Thyroid gland (tissue), 4 donors: ENCODE measurements around the gene DLX2. TPM values are rescaled to one million over a fixed set of nuclear protein-coding genes. Genes with fewer than 3 reads are reported as not detected.
A peak's percentile ranks its signal among the peaks of the same experiment; 100 is the strongest.

Experiments
- DNase-seq, 2 donors: peaks; one replicate each; pipeline ENCODE4 v3.0.0-alpha.2; 2019
- H3K27ac ChIP-seq, 3 donors: fragments of 200-600 bp; sonication (generic); 1 replicate in 2 of 3; 2 replicates in 1 of 3; pipeline ENCODE4 v1.5.1; 2016 to 2019; ENCODE audit warnings: mild to moderate bottlenecking in 1 of 3, moderate library complexity in 1 of 3
- H3K27me3 ChIP-seq: fragments of 200-600 bp; sonication (generic); one replicate; pipeline ENCODE4 v1.5.1; 2019
- H3K36me3 ChIP-seq, 2 donors: fragments of 200-600 bp; sonication (generic); one replicate each; pipeline ENCODE4 v1.5.1; 2016 to 2019
- H3K4me1 ChIP-seq, 2 donors: fragments of 200-600 bp; sonication (generic); one replicate each; pipeline ENCODE4 v1.5.1; 2017 to 2019
- H3K4me3 ChIP-seq, 3 donors: fragments of 200-600 bp; sonication (generic); replicated peaks in 1 of 3; 1 replicate in 2 of 3; 2 replicates in 1 of 3; pipeline ENCODE4 v1.5.1; 2016; ENCODE audit warnings: mild to moderate bottlenecking in 1 of 3
- H3K9me3 ChIP-seq: fragments of 200-600 bp; sonication (generic); one replicate; pipeline ENCODE4 v1.5.1; 2017
- POLR2A ChIP-seq, 2 donors: fragments of 450-650 bp; IDR thresholded peaks; one replicate each; pipeline ENCODE4 v1.6.1; 2017; ENCODE audit warnings: antibody characterized with exemption in 2 of 2, mild to moderate bottlenecking in 2 of 2, moderate library complexity in 1 of 2
- WGBS, 2 donors: methylation state at CpG; one replicate each; pipeline ENCODE4 v1.1.5; 2017; 5-methylcytosine and 5-hydroxymethylcytosine counted together
- intact Hi-C: fragments of 100-400 bp; cut with DNase I; formaldehyde crosslinking; loops from one replicate; pipeline ENCODE4 v1.15.1; 2023
- total RNA-seq, 4 donors: library from RNA; depleted of rRNA; stranded (reverse); fragments of >200 nt; gene quantifications; one replicate each; pipeline ENCODE4 v1.2.3, GENCODE V29; 2016
- TF ChIP-seq, protein P1 (sequence below), 6 experiments: fragments of 200-600 bp in 3 of 6; fragments of 450-650 bp in 3 of 6; sonication (generic) in 3 of 6; IDR thresholded peaks; one replicate each; pipeline ENCODE4 v1.5.1; 2016 to 2019; ENCODE audit warnings: antibody characterized with exemption in 6 of 6, mild to moderate bottlenecking in 2 of 6, inconsistent platforms in 1 of 6, moderate library complexity in 1 of 6

Gene DLX2
- total RNA-seq, 4 donors from 2014 or later, result 0.25 to 0.78 (median 0.40) TPM; not detected in 1

GRCh38 chr2:172089633-172090032 lies 13.1 kb downstream of the DLX2 start:
- H3K27me3 ChIP-seq, result peaks cover 89% of the 10 kb centered on the region
- TF ChIP-seq, protein P1, sequence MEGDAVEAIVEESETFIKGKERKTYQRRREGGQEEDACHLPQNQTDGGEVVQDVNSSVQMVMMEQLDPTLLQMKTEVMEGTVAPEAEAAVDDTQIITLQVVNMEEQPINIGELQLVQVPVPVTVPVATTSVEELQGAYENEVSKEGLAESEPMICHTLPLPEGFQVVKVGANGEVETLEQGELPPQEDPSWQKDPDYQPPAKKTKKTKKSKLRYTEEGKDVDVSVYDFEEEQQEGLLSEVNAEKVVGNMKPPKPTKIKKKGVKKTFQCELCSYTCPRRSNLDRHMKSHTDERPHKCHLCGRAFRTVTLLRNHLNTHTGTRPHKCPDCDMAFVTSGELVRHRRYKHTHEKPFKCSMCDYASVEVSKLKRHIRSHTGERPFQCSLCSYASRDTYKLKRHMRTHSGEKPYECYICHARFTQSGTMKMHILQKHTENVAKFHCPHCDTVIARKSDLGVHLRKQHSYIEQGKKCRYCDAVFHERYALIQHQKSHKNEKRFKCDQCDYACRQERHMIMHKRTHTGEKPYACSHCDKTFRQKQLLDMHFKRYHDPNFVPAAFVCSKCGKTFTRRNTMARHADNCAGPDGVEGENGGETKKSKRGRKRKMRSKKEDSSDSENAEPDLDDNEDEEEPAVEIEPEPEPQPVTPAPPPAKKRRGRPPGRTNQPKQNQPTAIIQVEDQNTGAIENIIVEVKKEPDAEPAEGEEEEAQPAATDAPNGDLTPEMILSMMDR (IDR thresholded peaks at IDR 0.05), result no peak
- TF ChIP-seq POLR2A (IDR thresholded peaks at IDR 0.05), result no peak
- H3K4me1 ChIP-seq, result peaks cover 19 to 30% of the 10 kb centered on the region in 2 donors
- DNase-seq, result no peak
- no peaks in the 10 kb centered on the region for H3K36me3 ChIP-seq
- H3K9me3 ChIP-seq, result no peaks in the 10 kb centered on the region
- peak overlapping the region in 1 of 3 donors; percentile 13 for H3K27ac ChIP-seq
- WGBS, 2 donors, result 45 to 50% methylated on average over 7 of the region's 7 CpGs
- no peak overlapping the region for H3K4me3 ChIP-seq
- intact Hi-C loops, result no loop called here

- Histone ChIP-seq H3K27me3 (peaks cover 89% of the 10 kb centered on the region), H3K4me1 (peaks cover 20 to 30% of the 10 kb centered on the region in 2 donors), H3K4me3 (no peak overlapping the region), H3K27ac (no peak overlapping the region), H3K36me3 (no peaks in the 10 kb centered on the region), H3K9me3 (no peaks in the 10 kb centered on the region)
- no peak for DNase-seq
- no peak for TF ChIP-seq POLR2A (IDR thresholded peaks at IDR 0.05)
- TF ChIP-seq, protein P1 (IDR thresholded peaks at IDR 0.05), result no peak
- intact Hi-C loops, result no loop called here
- 31 to 36% methylated on average over 10 of the region's 10 CpGs for WGBS, 2 donors
Measured at GRCh38 chr2:172089005-172089504, 13.6 kb downstream of the DLX2 start.

- no peaks in the 10 kb centered on the region for H3K36me3 ChIP-seq
- no peaks in the 10 kb centered on the region for H3K9me3 ChIP-seq
- no peak for DNase-seq
- H3K4me3 ChIP-seq, result no peak overlapping the region
- peak overlapping the region in 1 of 3 donors; percentile 21 for H3K27ac ChIP-seq
- TF ChIP-seq POLR2A (IDR thresholded peaks at IDR 0.05), result no peak
- TF ChIP-seq, protein P1 (IDR thresholded peaks at IDR 0.05), result no peak
- H3K4me1 ChIP-seq, result peaks cover 20 to 34% of the 10 kb centered on the region in 2 donors
- WGBS, 2 donors, result 22 to 26% methylated on average over 28 to 37 of the region's 37 CpGs
- H3K27me3 ChIP-seq, result peaks cover 89% of the 10 kb centered on the region
- intact Hi-C loops, result no loop called here
Measured at GRCh38 chr2:172088245-172089004, 14.3 kb downstream of the DLX2 start.

- no peak for TF ChIP-seq POLR2A (IDR thresholded peaks at IDR 0.05)
- TF ChIP-seq, protein P1 (IDR thresholded peaks at IDR 0.05), result no peak
- H3K4me1 ChIP-seq, result peaks cover 20 to 39% of the 10 kb centered on the region in 2 donors
- H3K36me3 ChIP-seq, result no peaks in the 10 kb centered on the region
- H3K4me3 ChIP-seq, result no peak overlapping the region
- no peak for DNase-seq
- H3K9me3 ChIP-seq, result no peaks in the 10 kb centered on the region
- WGBS, 2 donors, result 8 to 31% methylated on average over 8 to 10 of the region's 23 CpGs
- peak overlapping the region in 1 of 3 donors; percentile 21 for H3K27ac ChIP-seq
- peaks cover 89% of the 10 kb centered on the region for H3K27me3 ChIP-seq
- intact Hi-C loops, result no loop called here
Measured at GRCh38 chr2:172087780-172088244, 14.9 kb downstream of the DLX2 start.

- Histone ChIP-seq H3K27me3 (peaks cover 90% of the 10 kb centered on the region), H3K4me3 (no peak overlapping the region), H3K4me1 (peaks cover 20 to 41% of the 10 kb centered on the region in 2 donors), H3K9me3 (no peaks in the 10 kb centered on the region), H3K27ac (no peak overlapping the region), H3K36me3 (no peaks in the 10 kb centered on the region)
- TF ChIP-seq POLR2A (IDR thresholded peaks at IDR 0.05), result no peak
- TF ChIP-seq, protein P1 (IDR thresholded peaks at IDR 0.05), result no peak
- WGBS, 2 donors, result 13 to 23% methylated on average over 30 to 31 of the region's 31 CpGs
- intact Hi-C loops, result no loop called here
- DNase-seq, result no peak
Measured at GRCh38 chr2:172087207-172087779, 15.4 kb downstream of the DLX2 start.
